Stimulated activated naive B cell treated with anti-CD40 and anti-IgM and Interleukin-4, amounts not matched to agents 10 μg/mL and 1 μg/mL and 100 μg/mL, for 72 hours (primary cell): ENCODE results near the gene ACTL8.

Experiments
- ATAC-seq, 2 donors: fragments of 150-1000 bp; cut with Tn5 transposase; replicated peaks; 2 replicates each; pipeline ENCODE4 v1.10.0; 2021; ENCODE audit warnings: moderate library complexity in 1 of 2
- DNase-seq: peaks from one replicate; pipeline ENCODE4 v3.0.0; 2021
- H3K27ac Mint-ChIP-seq: one replicate; pipeline ENCODE4 v1.8.0; 2022; ENCODE audit warnings: mild to moderate bottlenecking, mixed read lengths
- H3K27me3 Mint-ChIP-seq, 2 donors: one replicate each; pipeline ENCODE4 v1.8.0; 2022; ENCODE audit warnings: mixed read lengths in 2 of 2
- H3K36me3 Mint-ChIP-seq, 2 donors: one replicate each; pipeline ENCODE4 v1.8.0; 2022; ENCODE audit warnings: mixed read lengths in 2 of 2, mild to moderate bottlenecking in 1 of 2
- H3K4me1 Mint-ChIP-seq, 2 donors: one replicate each; pipeline ENCODE4 v1.8.0; 2022; ENCODE audit warnings: mixed read lengths in 2 of 2, mild to moderate bottlenecking in 1 of 2
- H3K4me3 Mint-ChIP-seq, 2 donors: one replicate each; pipeline ENCODE4 v1.8.0; 2022; ENCODE audit warnings: mild to moderate bottlenecking in 2 of 2, mixed read lengths in 2 of 2, moderate library complexity in 1 of 2
- H3K9me3 Mint-ChIP-seq, 2 donors: one replicate each; pipeline ENCODE4 v1.8.0; 2022; ENCODE audit warnings: mixed read lengths in 2 of 2, mild to moderate bottlenecking in 1 of 2

ACTL8 gene

DNA sequence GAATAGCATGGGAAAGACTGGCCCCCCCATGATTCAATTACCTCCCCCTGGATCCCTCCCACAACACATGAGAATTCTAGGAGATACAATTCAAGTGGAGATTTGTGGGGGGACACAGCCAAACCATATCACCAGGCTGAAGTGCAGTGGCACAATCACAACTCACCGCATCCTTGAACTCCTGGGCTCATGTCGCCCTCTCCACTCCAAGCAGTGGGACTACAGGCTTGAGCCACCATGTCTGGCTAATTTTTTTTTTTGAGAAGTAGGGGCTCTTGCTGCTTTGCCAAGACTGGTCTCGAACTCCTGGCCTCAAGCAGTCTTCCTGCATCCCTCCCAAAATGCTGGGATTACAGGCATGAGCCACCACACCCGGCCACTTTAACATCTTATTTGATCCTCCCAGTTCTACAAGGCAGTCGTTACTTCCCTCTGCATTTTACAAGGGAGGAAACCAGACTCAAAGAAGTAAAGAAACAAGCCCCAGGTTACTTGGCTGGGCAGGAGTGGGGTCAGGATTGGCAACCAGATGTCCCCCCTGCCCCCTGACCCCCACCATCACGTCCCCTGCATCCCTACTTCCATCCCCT lies 26.9 kb upstream of the ACTL8 start:
- Mint-ChIP-seq H3K4me1 (no peaks in the 10 kb centered on the region), H3K27me3 (peaks cover 0 to 5% of the 10 kb centered on the region in 2 donors), H3K9me3 (peaks cover 9 to 11% of the 10 kb centered on the region in 2 donors), H3K4me3 (no peak overlapping the region), H3K36me3 (no peaks in the 10 kb centered on the region), H3K27ac (no peak overlapping the region)
- ATAC-seq (no peak), DNase-seq (no peak)

DNA sequence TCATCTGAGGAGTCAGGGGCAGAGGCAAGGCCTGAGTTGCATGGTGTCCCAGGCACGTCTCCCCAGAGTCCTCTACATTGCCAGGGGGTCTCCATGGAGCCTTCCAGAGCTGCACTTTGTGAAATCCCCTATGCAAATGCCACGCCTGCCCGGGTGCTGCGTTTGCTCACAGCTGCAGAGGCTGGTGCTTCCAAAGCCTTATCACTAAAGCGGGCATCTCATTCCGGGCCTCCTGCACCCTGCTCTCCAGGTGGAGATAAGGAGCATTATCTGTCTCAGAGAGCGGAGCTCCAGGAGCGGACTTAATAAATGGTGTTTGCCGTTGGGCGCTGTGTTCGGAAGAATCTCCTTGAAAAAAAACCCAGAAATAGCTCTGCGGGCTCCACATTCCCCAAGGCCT lies 25.9 kb upstream of the ACTL8 start:
- no peak overlapping the region for H3K27ac Mint-ChIP-seq
- no peak overlapping the region for H3K4me3 Mint-ChIP-seq
- no peak for ATAC-seq
- H3K27me3 Mint-ChIP-seq: peaks cover 0 to 5% of the 10 kb centered on the region in 2 donors
- no peaks in the 10 kb centered on the region for H3K36me3 Mint-ChIP-seq
- H3K4me1 Mint-ChIP-seq: no peaks in the 10 kb centered on the region
- DNase-seq: no peak
- peaks cover 9 to 11% of the 10 kb centered on the region in 2 donors for H3K9me3 Mint-ChIP-seq

DNA sequence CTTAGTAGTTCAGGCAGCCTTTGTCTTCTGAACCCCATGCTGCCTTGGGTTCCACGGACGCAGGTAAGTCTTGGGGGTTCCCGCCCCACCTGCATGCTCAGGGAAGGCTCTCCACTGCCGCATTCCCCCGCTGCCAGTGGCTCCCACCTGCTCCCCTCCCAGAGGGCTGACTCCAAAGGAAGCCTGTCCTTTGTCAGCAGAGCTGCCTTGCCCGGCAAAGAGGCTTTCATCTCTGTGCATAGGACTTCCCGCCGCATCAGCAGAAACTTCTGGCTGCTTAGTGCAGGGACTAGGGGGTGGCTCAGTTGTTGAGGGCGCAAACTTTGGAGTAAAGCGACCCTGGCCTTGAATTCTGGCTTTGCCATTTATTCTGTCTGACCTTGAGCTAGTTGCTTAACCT lies 25.2 kb upstream of the ACTL8 start:
- no peak overlapping the region for H3K4me3 Mint-ChIP-seq
- no peak for ATAC-seq
- peaks cover 9 to 11% of the 10 kb centered on the region in 2 donors for H3K9me3 Mint-ChIP-seq
- H3K4me1 Mint-ChIP-seq: no peaks in the 10 kb centered on the region
- no peak for DNase-seq
- no peaks in the 10 kb centered on the region for H3K36me3 Mint-ChIP-seq
- H3K27ac Mint-ChIP-seq: no peak overlapping the region
- H3K27me3 Mint-ChIP-seq: peaks cover 0 to 5% of the 10 kb centered on the region in 2 donors

DNA sequence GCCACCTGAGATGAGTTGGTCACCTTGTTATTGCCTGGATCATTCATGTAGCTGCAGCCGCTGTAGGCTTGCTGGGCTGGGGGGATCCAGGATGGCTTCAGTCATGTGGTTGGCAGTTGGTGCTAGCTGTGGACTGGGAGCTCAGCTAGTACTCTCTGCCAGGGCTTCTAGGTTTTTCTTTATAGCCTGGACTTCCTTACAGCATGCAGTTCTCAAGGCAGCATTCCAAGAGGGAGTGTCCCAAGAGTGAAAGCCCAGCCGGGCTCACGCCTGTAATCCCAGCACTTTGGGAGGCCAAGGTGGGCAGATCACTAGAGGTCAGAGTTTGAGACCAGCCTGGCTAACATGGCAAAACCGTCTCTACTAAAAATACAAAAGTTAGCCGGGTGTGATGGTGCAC lies 23.7 kb upstream of the ACTL8 start:
- Mint-ChIP-seq H3K27ac (no peak overlapping the region), H3K9me3 (peaks cover 9 to 11% of the 10 kb centered on the region in 2 donors), H3K4me1 (no peaks in the 10 kb centered on the region), H3K27me3 (peaks cover 0 to 5% of the 10 kb centered on the region in 2 donors), H3K4me3 (no peak overlapping the region), H3K36me3 (no peaks in the 10 kb centered on the region)
- DNase-seq: no peak
- no peak for ATAC-seq

DNA sequence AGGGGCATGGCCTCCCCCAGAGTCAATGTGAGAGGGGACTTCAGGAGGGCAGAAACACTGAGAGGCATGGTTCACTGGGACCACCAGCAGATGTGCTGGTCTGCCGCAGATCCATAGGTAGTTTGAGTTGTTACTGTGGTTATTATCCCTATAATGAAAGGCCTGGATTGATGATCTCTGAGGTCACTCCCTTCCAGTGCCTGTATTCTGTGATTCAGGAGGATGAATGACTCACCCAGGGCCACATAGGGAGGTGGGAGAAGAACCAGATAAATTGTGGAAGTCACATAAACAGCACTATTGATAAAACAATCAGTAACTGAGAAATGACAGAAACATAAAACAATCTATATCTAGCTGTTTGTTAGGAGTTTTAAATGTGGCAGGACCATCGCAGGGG lies 22.7 kb upstream of the ACTL8 start:
- ATAC-seq: no peak
- no peak overlapping the region for H3K4me3 Mint-ChIP-seq
- no peak for DNase-seq
- peaks cover 9 to 11% of the 10 kb centered on the region in 2 donors for H3K9me3 Mint-ChIP-seq
- H3K27ac Mint-ChIP-seq: no peak overlapping the region
- H3K4me1 Mint-ChIP-seq: no peaks in the 10 kb centered on the region
- H3K27me3 Mint-ChIP-seq: peaks cover 0 to 5% of the 10 kb centered on the region in 2 donors
- no peaks in the 10 kb centered on the region for H3K36me3 Mint-ChIP-seq

DNA sequence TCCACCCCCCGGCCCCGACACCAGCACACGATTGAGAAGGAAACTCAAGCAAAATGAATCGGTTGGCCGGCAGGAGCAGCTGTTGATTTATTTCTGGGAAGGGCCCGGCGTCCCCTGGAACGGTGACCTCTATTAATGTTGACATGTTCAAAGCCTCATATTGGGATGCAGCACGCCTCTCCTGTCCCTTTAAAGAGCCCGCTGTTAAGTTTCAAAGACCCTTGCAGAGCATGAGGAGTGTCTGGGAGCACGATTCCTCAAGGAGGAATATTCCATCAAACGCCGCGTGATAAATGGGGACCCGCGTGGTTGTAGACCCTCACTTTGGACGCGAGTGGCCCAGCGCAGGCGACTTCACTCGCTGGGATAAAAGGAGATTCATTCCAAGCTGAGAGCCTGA lies 21.5 kb upstream of the ACTL8 start:
- H3K27ac Mint-ChIP-seq: no peak overlapping the region
- H3K27me3 Mint-ChIP-seq: peaks cover 0 to 5% of the 10 kb centered on the region in 2 donors
- no peaks in the 10 kb centered on the region for H3K4me1 Mint-ChIP-seq
- H3K36me3 Mint-ChIP-seq: no peaks in the 10 kb centered on the region
- ATAC-seq (no peak), DNase-seq (no peak)
- H3K9me3 Mint-ChIP-seq: peaks cover 0 to 3% of the 10 kb centered on the region in 2 donors
- no peak overlapping the region for H3K4me3 Mint-ChIP-seq

DNA sequence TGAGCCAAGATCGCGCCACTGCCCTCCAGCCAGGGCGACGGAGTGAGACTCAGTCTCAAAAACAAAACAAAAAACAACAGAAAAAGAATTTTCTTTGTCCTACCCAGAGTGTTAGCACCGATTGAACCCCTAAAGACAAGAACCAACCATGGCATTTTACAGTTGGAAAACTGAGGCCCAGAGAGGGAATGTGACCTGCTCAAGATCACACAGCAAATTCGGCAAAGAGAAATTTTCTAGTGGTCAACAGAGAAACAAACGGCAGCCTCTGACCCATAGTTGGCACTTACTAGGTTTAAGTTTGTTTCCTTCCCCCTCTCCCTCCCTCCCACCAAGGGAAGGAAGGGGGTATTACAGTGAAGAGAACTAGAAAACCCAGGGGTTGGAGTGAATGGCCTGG lies 20.5 kb upstream of the ACTL8 start:
- H3K27ac Mint-ChIP-seq: no peak overlapping the region
- H3K9me3 Mint-ChIP-seq: no peaks in the 10 kb centered on the region
- H3K4me3 Mint-ChIP-seq: no peak overlapping the region
- peaks cover 0 to 5% of the 10 kb centered on the region in 2 donors for H3K27me3 Mint-ChIP-seq
- H3K36me3 Mint-ChIP-seq: no peaks in the 10 kb centered on the region
- H3K4me1 Mint-ChIP-seq: no peaks in the 10 kb centered on the region
- no peak for ATAC-seq
- no peak for DNase-seq

DNA sequence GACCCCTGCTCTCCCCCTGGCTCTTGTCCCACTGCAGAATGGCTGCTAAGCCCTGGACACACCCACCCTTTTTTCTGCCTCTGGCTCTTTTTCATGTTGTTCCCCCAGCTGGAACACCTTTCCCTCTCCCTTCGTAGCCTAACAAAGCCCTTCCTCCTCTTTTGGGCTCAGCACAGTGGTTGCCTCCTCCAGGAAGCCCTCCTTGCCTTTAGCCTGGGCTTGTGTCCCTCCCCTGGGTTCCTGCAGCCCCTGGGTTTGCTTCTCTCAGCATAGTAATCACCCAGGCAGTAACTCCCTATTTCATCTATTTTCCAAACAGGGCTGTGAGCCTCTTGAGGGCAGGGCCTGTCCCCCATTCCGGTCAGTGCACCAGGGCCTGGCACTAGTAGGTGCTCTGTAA lies 19.8 kb upstream of the ACTL8 start:
- Mint-ChIP-seq H3K4me1 (no peaks in the 10 kb centered on the region), H3K9me3 (no peaks in the 10 kb centered on the region), H3K4me3 (no peak overlapping the region), H3K36me3 (no peaks in the 10 kb centered on the region), H3K27me3 (peaks cover 0 to 8% of the 10 kb centered on the region in 2 donors), H3K27ac (no peak overlapping the region)
- no peak for DNase-seq
- ATAC-seq: no peak

DNA sequence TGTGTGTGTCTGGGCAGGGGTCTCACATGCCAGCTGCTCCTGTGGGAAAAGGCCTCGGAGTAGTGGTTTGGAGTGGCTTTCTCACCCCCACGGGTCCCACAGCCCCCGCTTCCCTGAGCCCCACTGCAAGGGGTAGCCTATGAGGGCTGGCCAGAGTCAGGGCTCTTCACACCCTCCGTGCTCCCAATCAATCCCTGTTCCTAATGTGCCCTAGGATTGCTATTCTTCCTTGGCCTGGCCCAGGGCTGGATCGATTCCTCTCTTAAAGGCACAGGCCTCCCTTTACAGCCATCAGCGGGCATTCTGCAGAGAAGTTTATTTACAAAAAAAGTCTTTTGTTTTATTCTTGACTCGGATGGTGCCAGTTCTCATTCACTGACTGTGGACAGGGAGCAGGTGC lies 19.3 kb upstream of the ACTL8 start:
- DNase-seq: no peak
- peaks cover 4 to 13% of the 10 kb centered on the region in 2 donors for H3K27me3 Mint-ChIP-seq
- H3K4me1 Mint-ChIP-seq: no peaks in the 10 kb centered on the region
- no peaks in the 10 kb centered on the region for H3K9me3 Mint-ChIP-seq
- no peaks in the 10 kb centered on the region for H3K36me3 Mint-ChIP-seq
- no peak for ATAC-seq
- H3K4me3 Mint-ChIP-seq: no peak overlapping the region
- no peak overlapping the region for H3K27ac Mint-ChIP-seq

DNA sequence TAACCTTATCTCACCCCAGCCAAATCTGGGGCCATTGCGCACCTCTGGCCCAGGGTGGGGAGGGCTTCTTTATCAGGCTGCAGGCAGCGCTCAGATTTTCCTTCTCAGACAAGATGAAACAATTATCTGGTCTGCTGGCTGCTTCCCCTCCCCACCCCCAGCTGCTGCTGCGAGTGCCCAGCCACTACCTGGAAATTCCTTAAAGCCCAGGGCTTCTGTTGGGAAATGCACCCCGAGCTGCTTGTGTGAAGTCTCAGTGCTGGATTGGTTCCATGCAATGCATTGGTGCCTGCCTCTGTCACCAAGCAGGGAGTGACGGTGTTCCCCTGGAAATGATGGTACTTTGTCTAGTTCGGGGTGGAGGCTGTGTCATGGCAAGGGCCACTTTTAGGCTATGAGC lies 18.5 kb upstream of the ACTL8 start:
- ATAC-seq (no peak), DNase-seq (no peak)
- Mint-ChIP-seq H3K27me3 (peaks cover 8 to 19% of the 10 kb centered on the region in 2 donors), H3K36me3 (no peaks in the 10 kb centered on the region), H3K4me3 (no peak overlapping the region), H3K4me1 (no peaks in the 10 kb centered on the region), H3K9me3 (no peaks in the 10 kb centered on the region), H3K27ac (no peak overlapping the region)

DNA sequence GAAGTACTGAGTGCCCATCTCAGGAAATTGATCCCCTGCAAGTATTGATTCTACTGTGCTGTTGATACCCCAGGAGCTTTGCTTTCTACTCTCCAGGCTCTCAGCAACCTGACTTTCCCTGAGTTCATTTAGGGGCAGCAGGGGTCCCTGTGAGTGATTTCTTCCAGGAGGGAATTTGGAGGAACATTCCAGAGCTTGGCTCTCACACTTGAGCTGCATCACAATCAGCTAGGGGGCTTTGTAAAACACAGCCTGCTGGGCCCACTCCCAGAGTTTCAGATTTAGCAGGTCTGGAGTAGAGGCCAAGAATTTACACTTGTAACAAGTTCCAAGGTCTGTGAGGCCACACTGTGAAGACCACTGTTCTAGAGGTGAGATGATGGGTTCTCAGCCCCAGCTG lies 16.1 kb upstream of the ACTL8 start:
- H3K27me3 Mint-ChIP-seq: peaks cover 15 to 18% of the 10 kb centered on the region in 2 donors
- no peaks in the 10 kb centered on the region for H3K36me3 Mint-ChIP-seq
- H3K27ac Mint-ChIP-seq: no peak overlapping the region
- no peak for DNase-seq
- no peaks in the 10 kb centered on the region for H3K4me1 Mint-ChIP-seq
- ATAC-seq: no peak
- H3K4me3 Mint-ChIP-seq: no peak overlapping the region
- H3K9me3 Mint-ChIP-seq: no peaks in the 10 kb centered on the region

DNA sequence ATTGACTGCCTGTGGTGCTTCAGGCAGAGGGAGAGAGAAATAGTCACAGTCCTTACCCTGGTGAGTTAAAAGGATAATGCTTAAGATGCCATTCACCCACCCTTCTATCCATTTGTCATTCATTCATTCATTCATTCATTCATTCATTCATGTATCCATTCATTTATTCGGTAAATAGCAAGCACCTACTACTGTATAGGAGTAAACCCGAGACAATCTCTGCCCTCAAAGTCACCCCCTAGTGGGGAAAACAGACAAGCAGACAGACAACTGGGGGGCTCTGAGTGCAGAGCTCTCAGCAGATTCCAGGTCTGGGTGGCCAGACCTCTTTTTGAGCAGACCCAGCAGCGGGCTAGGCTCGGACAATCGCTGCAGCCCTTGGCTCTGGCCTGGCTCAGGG lies 14.1 kb upstream of the ACTL8 start:
- Mint-ChIP-seq H3K4me1 (no peaks in the 10 kb centered on the region), H3K27ac (no peak overlapping the region), H3K9me3 (no peaks in the 10 kb centered on the region), H3K4me3 (no peak overlapping the region), H3K27me3 (peaks cover 18 to 20% of the 10 kb centered on the region in 2 donors), H3K36me3 (no peaks in the 10 kb centered on the region)
- ATAC-seq (no peak), DNase-seq (no peak)

DNA sequence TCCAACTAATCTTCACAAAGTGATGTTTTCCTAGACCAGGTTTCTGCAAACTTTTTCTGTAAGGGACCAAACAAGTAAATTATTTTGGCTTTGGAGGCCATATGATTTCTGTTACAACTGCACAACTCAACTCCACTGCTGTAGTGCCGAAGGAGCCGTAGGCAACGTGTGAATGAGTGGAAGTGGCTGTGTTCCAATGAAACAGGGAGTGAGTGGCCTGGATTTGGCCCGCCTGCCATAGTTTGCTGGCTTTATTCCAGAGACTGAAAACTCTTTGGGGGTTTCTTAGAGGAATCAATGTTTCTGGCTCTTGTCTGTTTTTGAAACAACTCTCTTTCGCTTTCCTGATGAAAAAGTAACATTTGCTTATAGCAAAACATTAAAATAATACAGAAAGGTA lies 12.6 kb upstream of the ACTL8 start:
- ATAC-seq (no peak), DNase-seq (no peak)
- peaks cover 18 to 20% of the 10 kb centered on the region in 2 donors for H3K27me3 Mint-ChIP-seq
- H3K4me3 Mint-ChIP-seq: no peak overlapping the region
- no peak overlapping the region for H3K27ac Mint-ChIP-seq
- no peaks in the 10 kb centered on the region for H3K36me3 Mint-ChIP-seq
- no peaks in the 10 kb centered on the region for H3K4me1 Mint-ChIP-seq
- no peaks in the 10 kb centered on the region for H3K9me3 Mint-ChIP-seq

DNA sequence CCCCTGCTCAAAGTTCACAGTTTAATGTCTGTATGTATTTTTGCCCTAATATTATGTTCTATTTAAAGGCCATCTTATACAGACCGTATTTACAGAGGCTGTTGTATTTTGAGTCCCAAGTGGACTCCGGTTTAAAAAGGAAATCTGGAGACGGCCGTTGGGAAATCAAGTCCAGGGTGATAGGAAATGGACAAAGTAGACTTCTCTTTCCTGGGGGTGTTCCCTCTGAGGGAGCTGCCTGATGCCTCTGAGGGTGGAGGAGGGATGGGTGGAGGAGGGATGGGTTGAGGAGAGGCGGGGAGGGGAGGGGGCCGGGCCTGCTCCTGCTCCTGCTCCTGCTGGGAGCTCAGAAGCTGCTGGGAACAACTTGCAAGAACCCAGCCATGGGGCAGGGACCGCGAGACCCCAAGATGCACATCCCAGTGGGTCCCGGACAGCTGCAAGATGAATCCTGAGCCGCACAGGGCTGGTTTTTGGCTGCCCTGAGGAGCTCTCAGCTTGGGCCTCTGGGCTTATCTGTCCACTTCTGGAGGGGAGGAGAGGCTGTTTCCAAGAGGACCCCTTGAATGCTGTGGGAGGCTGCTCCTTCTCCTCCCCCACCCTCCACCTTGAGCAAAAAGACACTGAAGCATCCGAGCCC lies 12.0 kb upstream of the ACTL8 start:
- Mint-ChIP-seq H3K4me1 (no peaks in the 10 kb centered on the region), H3K9me3 (no peaks in the 10 kb centered on the region), H3K4me3 (no peak overlapping the region), H3K27me3 (peaks cover 18 to 20% of the 10 kb centered on the region in 2 donors), H3K36me3 (no peaks in the 10 kb centered on the region), H3K27ac (no peak overlapping the region)
- ATAC-seq: no peak
- DNase-seq: no peak

DNA sequence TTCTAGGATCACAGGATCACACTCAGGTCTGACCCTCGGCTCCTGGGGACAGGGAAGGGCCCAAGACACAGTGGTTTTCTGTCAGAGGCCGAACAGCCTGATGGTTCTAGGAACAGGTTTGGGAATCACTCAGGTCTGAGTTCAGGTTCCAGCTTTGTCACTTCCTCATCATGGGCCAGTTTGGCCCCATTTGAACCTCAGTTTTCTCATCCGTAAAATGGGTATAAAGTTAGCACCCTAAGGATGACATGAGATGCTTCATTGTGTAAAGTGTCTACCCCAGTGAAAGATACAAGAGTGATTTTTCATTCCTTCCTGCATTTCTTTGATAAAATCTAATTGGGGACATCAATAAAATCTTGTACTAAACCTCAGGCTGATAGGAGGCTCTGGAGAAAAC lies 11.2 kb upstream of the ACTL8 start:
- Mint-ChIP-seq H3K9me3 (no peaks in the 10 kb centered on the region), H3K4me3 (no peak overlapping the region), H3K36me3 (no peaks in the 10 kb centered on the region), H3K27ac (no peak overlapping the region), H3K4me1 (no peaks in the 10 kb centered on the region), H3K27me3 (peaks cover 18 to 20% of the 10 kb centered on the region in 2 donors)
- ATAC-seq (no peak), DNase-seq (no peak)
